ENCODE results near the gene TRAP1.

The TRAP1 gene

DNA sequence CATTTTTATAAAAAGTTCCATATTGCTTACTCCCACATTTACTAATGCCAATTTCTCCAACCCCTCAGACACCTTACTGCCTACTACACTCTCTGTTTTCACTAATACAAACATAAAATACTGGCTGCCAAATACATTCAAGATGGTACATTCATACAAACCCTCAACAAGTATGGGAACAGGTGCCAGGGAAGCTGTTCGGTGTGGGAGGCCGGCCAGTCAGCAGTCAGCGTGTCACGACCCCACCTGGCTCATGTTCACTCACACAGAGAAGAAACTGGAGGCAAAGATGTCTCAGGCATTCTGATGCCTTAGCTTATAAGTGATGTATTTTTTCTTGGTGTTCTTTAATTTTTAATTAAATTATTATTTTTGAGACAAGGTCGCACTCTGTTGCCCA is 42.4 kb upstream of the TRAP1 start:
- ChIA-PET CTCF (interaction anchor here (0.5 to 0.7 kb wide), 3 partner anchors 19 to 35 kb away, joined by 3 to 4 read pairs (median 3); no protein-coding TSS in a partner anchor), POLR2A (ENCODE audit: low non-redundant PET) (no interaction called here)
- TF ChIP-seq, protein P1, sequence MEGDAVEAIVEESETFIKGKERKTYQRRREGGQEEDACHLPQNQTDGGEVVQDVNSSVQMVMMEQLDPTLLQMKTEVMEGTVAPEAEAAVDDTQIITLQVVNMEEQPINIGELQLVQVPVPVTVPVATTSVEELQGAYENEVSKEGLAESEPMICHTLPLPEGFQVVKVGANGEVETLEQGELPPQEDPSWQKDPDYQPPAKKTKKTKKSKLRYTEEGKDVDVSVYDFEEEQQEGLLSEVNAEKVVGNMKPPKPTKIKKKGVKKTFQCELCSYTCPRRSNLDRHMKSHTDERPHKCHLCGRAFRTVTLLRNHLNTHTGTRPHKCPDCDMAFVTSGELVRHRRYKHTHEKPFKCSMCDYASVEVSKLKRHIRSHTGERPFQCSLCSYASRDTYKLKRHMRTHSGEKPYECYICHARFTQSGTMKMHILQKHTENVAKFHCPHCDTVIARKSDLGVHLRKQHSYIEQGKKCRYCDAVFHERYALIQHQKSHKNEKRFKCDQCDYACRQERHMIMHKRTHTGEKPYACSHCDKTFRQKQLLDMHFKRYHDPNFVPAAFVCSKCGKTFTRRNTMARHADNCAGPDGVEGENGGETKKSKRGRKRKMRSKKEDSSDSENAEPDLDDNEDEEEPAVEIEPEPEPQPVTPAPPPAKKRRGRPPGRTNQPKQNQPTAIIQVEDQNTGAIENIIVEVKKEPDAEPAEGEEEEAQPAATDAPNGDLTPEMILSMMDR (conservative IDR thresholded peaks at IDR 0.05; ENCODE audit: low read depth) = no peak
- no peak for DNase-seq (ENCODE audit: low spot score)
- H3K27ac ChIP-seq = no peak overlapping the region

DNA sequence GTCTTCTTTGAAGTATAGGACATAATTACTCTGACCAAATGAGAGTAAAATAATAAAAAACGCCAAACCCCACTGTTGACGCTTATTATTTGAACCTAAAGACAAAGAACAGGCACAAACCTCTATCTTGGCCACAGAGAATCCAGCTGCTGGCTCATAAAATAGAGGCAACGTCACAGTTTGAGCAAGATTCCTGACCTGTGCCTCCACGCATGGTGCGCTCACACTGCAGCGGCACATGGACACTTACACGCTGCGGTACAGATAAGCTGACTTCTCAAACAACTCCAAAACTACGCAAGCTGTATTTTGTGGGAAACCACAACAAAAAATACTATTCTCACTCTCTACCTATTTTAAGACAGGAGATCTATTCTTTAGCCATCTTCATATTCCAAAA is 38.8 kb upstream of the TRAP1 start:
- ChIA-PET CTCF (interaction anchor here (0.6 kb wide), 1 partner anchor 19 kb away, joined by 3 read pairs; no protein-coding TSS in a partner anchor), POLR2A (ENCODE audit: low non-redundant PET) (no interaction called here)
- TF ChIP-seq, protein P1 (conservative IDR thresholded peaks at IDR 0.05; ENCODE audit: low read depth) = no peak
- H3K27ac ChIP-seq = no peak overlapping the region
- no peak for DNase-seq (ENCODE audit: low spot score)

DNA sequence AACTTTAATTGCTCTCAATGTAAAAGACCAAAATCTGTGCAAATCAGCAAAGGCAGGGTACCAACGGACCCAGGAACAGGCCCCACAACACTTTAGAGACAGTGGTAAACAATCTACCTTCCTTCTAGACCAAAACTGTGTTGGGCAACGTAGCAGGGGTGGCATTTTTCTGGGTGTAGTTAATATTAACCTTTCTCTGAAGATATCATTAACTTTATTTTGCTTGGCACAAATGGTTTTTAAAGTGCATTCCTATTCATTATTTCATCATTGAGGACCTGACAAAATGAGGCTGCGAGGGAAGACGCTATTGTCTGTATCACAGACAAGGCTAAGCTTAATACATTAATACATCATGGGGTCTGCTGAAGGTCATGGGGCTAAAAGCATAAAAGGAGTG is 37.9 kb upstream of the TRAP1 start:
- no peak for DNase-seq (ENCODE audit: low spot score)
- POLR2A ChIA-PET (ENCODE audit: low non-redundant PET) = no interaction called here
- H3K27ac ChIP-seq = no peak overlapping the region
- TF ChIP-seq, protein P1 (conservative IDR thresholded peaks at IDR 0.05; ENCODE audit: low read depth) = no peak
- CTCF ChIA-PET = no interaction called here

DNA sequence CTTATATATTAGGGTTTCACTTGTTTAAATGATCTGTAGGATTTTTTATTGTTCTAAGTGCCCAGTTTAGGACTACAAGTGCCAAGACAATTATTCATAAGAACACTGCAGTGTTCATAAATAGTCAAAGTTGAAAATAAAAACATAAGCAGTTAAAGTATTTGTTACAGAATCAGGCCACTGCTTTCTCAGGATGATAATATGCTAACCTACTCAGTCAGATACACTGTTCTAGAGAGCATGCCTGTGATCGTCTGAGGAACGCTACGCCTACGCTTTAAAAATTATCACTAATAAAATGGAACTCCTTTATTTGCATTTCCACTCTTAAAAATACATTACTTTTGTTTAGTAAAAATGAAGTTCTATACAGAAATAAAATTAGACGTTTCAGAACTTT is 37.4 kb upstream of the TRAP1 start:
- TF ChIP-seq, protein P1 (conservative IDR thresholded peaks at IDR 0.05; ENCODE audit: low read depth) = no peak
- POLR2A ChIA-PET (ENCODE audit: low non-redundant PET) = no interaction called here
- CTCF ChIA-PET = no interaction called here
- DNase-seq (ENCODE audit: low spot score) = no peak
- H3K27ac ChIP-seq = no peak overlapping the region

DNA sequence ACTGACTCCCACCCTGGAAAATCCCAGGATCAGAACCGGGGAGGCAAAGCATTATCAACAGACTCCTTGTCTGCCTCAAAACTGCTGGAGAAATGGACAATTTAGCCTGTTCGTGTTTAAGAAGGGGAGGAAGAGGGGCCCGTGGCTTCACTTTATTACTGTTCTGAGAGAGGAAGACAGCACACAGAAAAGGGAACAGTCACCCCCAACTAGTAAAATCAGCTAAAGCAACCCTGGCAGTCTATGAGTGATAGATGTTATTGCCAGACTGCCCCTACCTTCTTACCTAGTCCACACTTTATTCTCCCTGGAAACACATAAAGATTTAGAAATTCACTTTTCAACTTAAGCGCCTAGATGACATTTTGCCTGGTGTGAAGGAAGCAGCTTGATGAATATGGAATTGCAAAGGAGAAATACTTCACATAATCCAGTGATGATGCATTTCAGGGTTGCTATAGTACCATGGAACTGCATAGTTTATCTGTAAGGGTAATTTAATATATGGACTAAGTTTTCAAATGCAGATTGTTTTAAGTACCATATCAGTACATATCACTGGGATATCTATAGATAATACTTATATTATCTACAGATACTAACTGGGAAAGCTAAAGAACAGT is 36.9 kb upstream of the TRAP1 start:
- no peak for DNase-seq (ENCODE audit: low spot score)
- no peak overlapping the region for H3K27ac ChIP-seq
- TF ChIP-seq, protein P1 (conservative IDR thresholded peaks at IDR 0.05; ENCODE audit: low read depth) = no peak
- ChIA-PET POLR2A (ENCODE audit: low non-redundant PET) (no interaction called here), CTCF (no interaction called here)

DNA sequence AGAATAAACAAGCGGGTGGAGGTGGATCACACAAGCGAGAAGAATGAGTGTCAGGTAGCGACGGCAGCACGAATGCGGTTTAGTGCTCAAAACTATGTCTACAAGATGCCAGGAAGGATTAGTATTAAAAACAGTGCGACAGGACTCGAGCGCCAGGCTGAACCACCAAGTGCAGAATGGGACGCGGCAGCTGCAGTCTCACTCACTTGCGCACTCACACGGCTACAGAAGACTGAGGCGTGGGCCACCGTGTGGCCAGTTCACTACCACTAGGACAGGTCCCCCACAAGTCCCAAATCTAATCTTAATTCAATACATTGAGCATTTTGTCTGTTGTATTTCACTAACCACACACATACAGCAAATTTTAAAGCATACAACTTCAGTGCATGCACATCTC is 35.7 kb upstream of the TRAP1 start:
- ChIA-PET POLR2A (ENCODE audit: low non-redundant PET) (no interaction called here), CTCF (no interaction called here)
- H3K27ac ChIP-seq = no peak overlapping the region
- DNase-seq (ENCODE audit: low spot score) = no peak
- TF ChIP-seq, protein P1 (conservative IDR thresholded peaks at IDR 0.05; ENCODE audit: low read depth) = no peak
